ENCODE data around the gene RPL9. TPM values are rescaled to one million over a fixed set of nuclear protein-coding genes. Genes with fewer than 3 reads are reported as not detected.

RPL9 gene
- total RNA-seq, 4 donors from 2014 or later: 3,478 to 5,831 (median 3,966) TPM

DNA sequence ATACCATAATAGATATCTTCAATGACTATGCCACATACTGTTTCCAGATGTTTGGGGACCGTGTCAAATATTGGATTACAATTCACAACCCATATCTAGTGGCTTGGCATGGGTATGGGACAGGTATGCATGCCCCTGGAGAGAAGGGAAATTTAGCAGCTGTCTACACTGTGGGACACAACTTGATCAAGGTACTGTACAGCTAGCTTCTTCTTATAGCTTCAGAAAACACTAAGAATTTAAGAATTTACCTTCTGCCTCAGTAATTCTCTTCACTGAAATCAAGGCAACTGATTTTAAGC is 51.2 kb downstream of the RPL9 start:
- TF ChIP-seq, protein P1, sequence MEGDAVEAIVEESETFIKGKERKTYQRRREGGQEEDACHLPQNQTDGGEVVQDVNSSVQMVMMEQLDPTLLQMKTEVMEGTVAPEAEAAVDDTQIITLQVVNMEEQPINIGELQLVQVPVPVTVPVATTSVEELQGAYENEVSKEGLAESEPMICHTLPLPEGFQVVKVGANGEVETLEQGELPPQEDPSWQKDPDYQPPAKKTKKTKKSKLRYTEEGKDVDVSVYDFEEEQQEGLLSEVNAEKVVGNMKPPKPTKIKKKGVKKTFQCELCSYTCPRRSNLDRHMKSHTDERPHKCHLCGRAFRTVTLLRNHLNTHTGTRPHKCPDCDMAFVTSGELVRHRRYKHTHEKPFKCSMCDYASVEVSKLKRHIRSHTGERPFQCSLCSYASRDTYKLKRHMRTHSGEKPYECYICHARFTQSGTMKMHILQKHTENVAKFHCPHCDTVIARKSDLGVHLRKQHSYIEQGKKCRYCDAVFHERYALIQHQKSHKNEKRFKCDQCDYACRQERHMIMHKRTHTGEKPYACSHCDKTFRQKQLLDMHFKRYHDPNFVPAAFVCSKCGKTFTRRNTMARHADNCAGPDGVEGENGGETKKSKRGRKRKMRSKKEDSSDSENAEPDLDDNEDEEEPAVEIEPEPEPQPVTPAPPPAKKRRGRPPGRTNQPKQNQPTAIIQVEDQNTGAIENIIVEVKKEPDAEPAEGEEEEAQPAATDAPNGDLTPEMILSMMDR (IDR thresholded peaks at IDR 0.05; ENCODE audit: low read depth): no peak

GRCh38 chr4:39406763-39407583 is 51.7 kb downstream of the RPL9 start, which contains the start of gene KLB:
Gene KLB (plus strand): TSS chr4:39406930. CDS start chr4:39406950, 20 bp downstream.
- TF ChIP-seq, protein P1 (IDR thresholded peaks at IDR 0.05; ENCODE audit: low read depth): no peak

Small RNA genes lying within 50 kb of the gene (small RNA-seq; reads per million reads assigned to genes)
- gene MIR5591 (not detected), gene RF00019 (0.49 reads per million)

Other genes starting within 250 kb of the RPL9 start
- 10 to 100 TPM; 29.9 to 42.3 (median 39.0) TPM for gene RFC1, start 92.6 kb downstream of the RPL9 start, total RNA-seq
- 10 to 100 TPM in 3 of 4 donors, 1 to 10 TPM in 1; 9.1 to 50.3 (median 33.5) TPM for gene KLB, start 52.0 kb downstream of the RPL9 start, total RNA-seq
- gene LIAS, start 134 bp upstream of the RPL9 start, total RNA-seq: 10 to 100 TPM; 11.9 to 16.8 (median 14.8) TPM
- gene UGDH, start 68.5 kb upstream of the RPL9 start, total RNA-seq: 100 to 1,000 TPM in 2 of 4 donors, 10 to 100 TPM in 2; 37.3 to 122 (median 84.2) TPM
- 10 to 100 TPM; 34.3 to 69.9 (median 54.8) TPM for gene SMIM14, start 179.9 kb upstream of the RPL9 start, total RNA-seq
- gene UBE2K, start 239.2 kb upstream of the RPL9 start, total RNA-seq: 10 to 100 TPM; 25.8 to 44.3 (median 30.3) TPM

Measured in subcutaneous adipose tissue (tissue), 4 donors.